GM18867 (cell line): ENCODE results near the gene PDE4DIP.
"Not testable (repeated sequence)": the region's sequence is repeated elsewhere in the genome, so short reads cannot be mapped to it uniquely, and the experiment has no call there.

Experiments
- ATAC-seq: cut with Tn5 transposase; IDR thresholded peaks from one replicate; pipeline ENCODE4 v1.9.1; 2021; ENCODE audit warnings: mild to moderate bottlenecking, moderate library complexity; ENCODE audit not compliant: unreplicated experiment

Gene PDE4DIP

GRCh38 chr1:148869634-148869961 lies 25.4 kb downstream of the PDE4DIP start:
- ATAC-seq: not testable (repeated sequence)

- ATAC-seq: not testable (repeated sequence)
Observed at GRCh38 chr1:148874408-148875388, 30.5 kb downstream of the PDE4DIP start.

GRCh38 chr1:148879812-148880416 lies 35.7 kb downstream of the PDE4DIP start:
- not testable (repeated sequence) for ATAC-seq

GRCh38 chr1:148881261-148881660 lies 37.0 kb downstream of the PDE4DIP start:
- ATAC-seq: not testable (repeated sequence)

- ATAC-seq: not testable (repeated sequence)
Observed at GRCh38 chr1:148885219-148885618, 41.0 kb downstream of the PDE4DIP start.

- ATAC-seq: not testable (repeated sequence)
Observed at GRCh38 chr1:148886293-148886692, 42.1 kb downstream of the PDE4DIP start.

- ATAC-seq: not testable (repeated sequence)
Observed at GRCh38 chr1:148888597-148888996, 44.4 kb downstream of the PDE4DIP start.

- not testable (repeated sequence) for ATAC-seq
Observed at GRCh38 chr1:148889267-148890074, 45.2 kb downstream of the PDE4DIP start.

- not testable (repeated sequence) for ATAC-seq
Observed at GRCh38 chr1:148890075-148890568, 45.9 kb downstream of the PDE4DIP start.

- not testable (repeated sequence) for ATAC-seq
Observed at GRCh38 chr1:148894360-148895352, 50.4 kb downstream of the PDE4DIP start.

- not testable (repeated sequence) for ATAC-seq
Observed at GRCh38 chr1:148900026-148900425, 55.8 kb downstream of the PDE4DIP start.

- ATAC-seq: not testable (repeated sequence)
Observed at GRCh38 chr1:148900691-148901090, 56.5 kb downstream of the PDE4DIP start.

- ATAC-seq: not testable (repeated sequence)
Observed at GRCh38 chr1:148901150-148901952, 57.1 kb downstream of the PDE4DIP start.

GRCh38 chr1:148901953-148902341 lies 57.7 kb downstream of the PDE4DIP start:
- not testable (repeated sequence) for ATAC-seq

GRCh38 chr1:148909219-148909826 lies 65.1 kb downstream of the PDE4DIP start:
- not testable (repeated sequence) for ATAC-seq

GRCh38 chr1:148911303-148911928 lies 67.2 kb downstream of the PDE4DIP start:
- not testable (repeated sequence) for ATAC-seq

- ATAC-seq: not testable (repeated sequence)
Observed at GRCh38 chr1:148916222-148916621, 72.0 kb downstream of the PDE4DIP start.
